HTERT RPE-1 (cell line): ENCODE results near the gene NPRL2.
"Not testable (repeated sequence)": the region's sequence is repeated elsewhere in the genome, so short reads cannot be mapped to it uniquely, and the experiment has no call there.

Experiments used
- in situ Hi-C: fragments of 300-500 bp; cut with MboI; formaldehyde crosslinking; loops from 4 replicates; pipeline ENCODE4 v1.14.3; 2020; ENCODE audit warnings: low sequenced_read_pairs

The NPRL2 gene

GRCh38 chr3:50314816-50315215 is 35.8 kb downstream of the NPRL2 start:
- in situ Hi-C loops: no loop called here

DNA sequence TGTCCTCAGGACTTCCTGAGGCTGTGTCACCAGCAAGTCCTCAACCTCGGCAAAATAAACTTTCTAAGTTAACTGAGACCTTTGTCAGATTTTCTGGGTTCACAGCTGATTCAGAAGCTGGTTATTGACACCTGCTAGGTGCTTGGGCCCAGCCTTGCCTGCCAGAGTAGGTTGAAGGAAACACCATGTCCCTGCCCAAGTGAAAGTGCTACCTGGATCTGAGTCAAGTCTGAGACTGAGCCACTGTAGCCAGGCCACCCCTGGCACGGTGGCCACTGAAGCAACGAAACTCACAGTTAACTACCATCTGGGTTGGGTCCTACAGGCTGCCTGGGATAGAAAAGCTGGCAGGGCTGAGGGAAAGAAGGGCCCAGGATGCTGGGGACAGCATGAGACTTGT is 36.2 kb downstream of the NPRL2 start:
- in situ Hi-C loops: no loop called here

DNA sequence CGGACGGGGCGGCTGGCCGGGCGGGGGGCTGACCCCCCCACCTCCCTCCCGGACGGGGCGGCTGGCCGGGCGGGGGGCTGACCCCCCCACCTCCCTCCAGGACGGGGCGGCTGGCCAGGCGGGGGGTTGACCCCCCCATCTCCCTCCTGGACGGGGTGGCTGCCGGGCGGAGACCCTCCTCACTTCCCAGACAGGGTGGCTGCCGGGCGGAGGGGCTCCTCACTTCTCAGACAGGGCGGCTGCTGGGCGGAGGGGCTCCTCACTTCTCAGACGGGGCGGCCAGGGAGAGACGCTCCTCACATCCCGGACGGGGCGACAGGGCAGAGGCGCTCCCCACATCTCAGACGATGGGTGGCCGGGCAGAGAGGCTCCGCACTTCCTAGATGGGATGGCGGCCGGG is 38.5 kb downstream of the NPRL2 start:
- in situ Hi-C loops: not testable (repeated sequence)

GRCh38 chr3:50304601-50305000 is 46.0 kb downstream of the NPRL2 start:
- in situ Hi-C loops: no loop called here

GRCh38 chr3:50303013-50303815 is 47.4 kb downstream of the NPRL2 start, which contains the start of gene HYAL1:
Gene HYAL1 (minus strand): TSS chr3:50303574. CDS start chr3:50302956, 618 bp downstream.
- in situ Hi-C loops: no loop called here

GRCh38 chr3:50302095-50303012 is 48.2 kb downstream of the NPRL2 start:
- in situ Hi-C loops: no loop called here

DNA sequence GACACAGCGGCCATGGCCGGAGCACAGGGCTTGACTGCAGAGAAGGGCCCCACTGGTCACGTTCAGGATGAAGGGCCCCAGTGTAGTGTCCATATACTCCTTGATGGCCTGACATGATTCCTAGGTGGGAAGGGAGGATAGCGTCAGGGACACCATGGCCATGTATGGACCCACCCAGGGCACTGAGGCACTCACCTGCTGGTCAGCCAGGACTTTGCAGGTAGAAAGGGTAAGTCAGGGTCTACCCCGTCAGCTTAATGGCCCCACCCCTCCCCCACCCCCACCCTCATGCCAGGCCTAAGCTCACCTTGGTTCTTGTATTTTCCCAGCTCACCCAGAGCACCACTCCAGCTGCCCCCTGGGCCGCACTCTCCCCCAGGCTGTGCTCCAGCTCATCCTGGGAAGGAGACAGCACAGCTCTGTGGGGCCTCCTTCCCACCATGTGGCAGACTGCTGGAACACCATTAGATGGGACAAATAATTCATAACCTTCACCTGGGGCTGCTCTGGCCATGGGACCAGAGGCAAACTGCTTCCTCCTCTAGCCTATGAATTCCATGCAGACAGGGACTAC is 49.8 kb downstream of the NPRL2 start:
- in situ Hi-C loops: no loop called here

DNA sequence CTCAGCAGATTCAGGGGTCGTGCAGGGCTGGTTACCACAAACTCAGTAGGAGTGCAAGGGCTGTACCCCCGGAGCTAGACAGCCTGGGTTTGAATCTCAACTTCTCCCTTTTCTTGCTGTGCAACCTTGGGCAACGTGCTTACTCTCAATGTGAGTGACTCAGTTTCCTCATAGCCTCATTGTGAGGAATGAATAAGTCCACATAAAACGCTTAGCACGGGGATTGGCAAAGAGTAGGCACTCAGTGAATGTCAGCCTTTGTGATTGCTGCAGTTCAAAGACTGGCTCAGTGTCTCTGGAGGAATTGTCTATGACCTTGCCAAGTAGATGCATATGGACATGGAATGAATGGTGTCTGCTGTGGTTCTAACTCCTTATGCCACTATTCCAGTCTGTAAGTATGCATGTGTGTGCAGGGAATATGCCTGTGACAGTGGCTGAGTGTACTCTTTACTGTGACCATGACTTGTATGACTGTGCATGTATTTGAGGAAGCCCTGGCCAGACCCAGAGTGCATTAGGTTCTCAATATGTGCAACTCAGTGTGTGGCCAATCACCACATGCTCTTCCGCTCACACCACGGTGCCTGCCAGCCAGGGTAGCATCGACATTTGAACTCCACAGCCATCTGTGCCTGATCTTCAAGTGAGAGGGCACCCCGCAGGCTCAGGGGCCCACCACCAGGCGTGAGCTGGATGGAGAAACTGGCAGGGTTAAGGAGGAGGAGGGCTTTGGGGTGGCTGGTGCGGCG is 50.5 kb downstream of the NPRL2 start:
- in situ Hi-C loops: no loop called here

DNA sequence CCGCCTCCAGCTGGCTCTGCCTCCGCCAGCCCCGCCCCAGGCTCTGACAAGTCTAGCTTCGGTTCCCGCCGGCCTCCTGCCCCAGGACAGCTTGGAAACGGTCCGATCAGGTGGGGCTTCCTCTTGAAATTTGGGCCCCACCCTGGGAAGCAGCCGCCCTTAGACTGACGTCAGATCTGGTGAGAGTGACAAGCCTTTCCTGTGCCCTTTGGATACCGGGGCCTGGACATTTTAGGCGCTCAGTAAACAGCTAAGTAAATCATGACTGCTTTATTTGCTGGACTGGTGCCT is 51.0 kb downstream of the NPRL2 start:
- in situ Hi-C loops: no loop called here

DNA sequence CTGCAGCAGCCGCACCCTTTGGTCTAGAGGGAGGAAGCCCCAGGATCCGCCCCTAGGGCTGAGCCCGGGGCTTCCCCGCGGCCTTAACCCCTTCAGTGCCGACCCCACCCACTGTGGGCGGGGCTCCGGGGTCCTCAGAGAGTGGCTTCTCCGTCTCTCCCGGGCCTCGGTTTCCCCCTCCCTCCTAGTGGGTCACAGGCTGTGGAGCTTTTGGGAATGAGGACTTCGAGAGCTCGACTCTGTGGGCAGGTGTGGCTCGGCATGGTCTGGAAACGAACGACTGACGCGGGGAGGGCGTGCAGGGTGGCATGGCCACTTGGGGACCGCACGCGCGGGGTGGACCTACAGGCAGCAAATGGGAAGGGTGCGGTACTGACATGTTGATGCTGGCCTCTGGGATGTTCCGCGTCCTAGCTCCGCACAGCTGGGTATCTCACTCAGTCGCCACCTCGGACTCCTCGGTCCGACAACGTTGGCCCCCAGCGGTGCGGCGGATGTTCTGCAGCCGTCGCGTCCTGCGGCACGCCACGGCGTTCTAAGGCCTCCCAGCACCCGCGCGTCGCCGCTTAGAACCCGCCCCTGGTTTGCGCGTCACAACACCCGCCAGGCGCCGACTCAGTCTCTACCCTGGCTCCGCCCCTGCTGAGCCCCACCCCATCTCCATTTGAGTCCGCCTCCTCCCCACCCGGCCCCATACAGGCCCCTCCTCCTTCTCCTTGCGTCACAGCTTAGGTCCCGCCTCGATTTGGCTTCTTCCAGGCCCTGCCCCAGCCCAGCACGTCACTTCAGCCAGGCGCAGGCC is 51.5 kb downstream of the NPRL2 start, which contains the start of the genes HYAL3 and NAA80:
Gene HYAL3 (minus strand): TSS at position 570 of the 802 bp plus-strand sequence. CDS start 3,803 bp downstream, outside the sequence.
Gene NAA80 (minus strand): TSS at position 570 of the 802 bp plus-strand sequence. CDS start 1,942 bp downstream, outside the sequence.
- in situ Hi-C loops: no loop called here

- in situ Hi-C loops: no loop called here
Measured at GRCh38 chr3:50297896-50298725, 52.5 kb downstream of the NPRL2 start.

DNA sequence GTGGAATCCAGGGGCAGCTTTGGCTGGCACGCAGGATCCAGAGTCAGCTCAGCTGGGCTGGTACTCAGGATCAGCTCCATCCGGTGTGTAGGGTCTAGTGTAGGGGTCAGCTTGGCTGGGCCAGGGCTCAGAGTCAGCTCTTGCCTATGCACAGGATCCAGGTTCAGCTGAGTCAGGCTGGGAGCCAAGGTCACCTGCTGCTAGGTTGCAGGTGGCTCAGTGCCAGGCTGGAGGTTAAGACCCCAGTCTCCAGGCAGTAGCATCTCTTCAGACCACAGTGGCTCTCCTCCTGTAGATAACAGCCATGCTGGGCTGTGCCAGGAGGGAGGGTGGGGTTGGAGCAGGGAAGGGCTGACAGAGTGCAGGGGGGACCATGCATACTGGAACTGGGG is 53.2 kb downstream of the NPRL2 start:
- in situ Hi-C loops: no loop called here
